CD4-positive, alpha-beta T cell treated with Interleukin-2 at 100 ng/mL for 4 hours (primary cell): ENCODE results near the gene PCP4L1.

ENCODE experiments used
- DNase-seq: peaks from one replicate; pipeline ENCODE4 v3.0.0-alpha.2; 2020; ENCODE audit warnings: low spot score

Gene PCP4L1

GRCh38 chr1:161266836-161267235 lies 8.3 kb downstream of the PCP4L1 start:
- no peak for DNase-seq

- no peak for DNase-seq
These were observed 8.8 kb downstream of the PCP4L1 start for GRCh38 chr1:161267321-161267720.

GRCh38 chr1:161273402-161273801 lies 14.9 kb downstream of the PCP4L1 start:
- no peak for DNase-seq

GRCh38 chr1:161274874-161275273 lies 16.3 kb downstream of the PCP4L1 start:
- DNase-seq, result no peak

- no peak for DNase-seq
These were observed 24.4 kb downstream of the PCP4L1 start for GRCh38 chr1:161282991-161283390.

- DNase-seq, result no peak
These were observed 26.6 kb downstream of the PCP4L1 start for GRCh38 chr1:161285113-161285512.

- DNase-seq, result no peak
These were observed 27.0 kb downstream of the PCP4L1 start for GRCh38 chr1:161285521-161285920.

- no peak for DNase-seq
These were observed 29.0 kb downstream of the PCP4L1 start for GRCh38 chr1:161287482-161288054.

GRCh38 chr1:161290779-161291178 lies 32.2 kb downstream of the PCP4L1 start:
- no peak for DNase-seq

- DNase-seq, result no peak
These were observed 38.9 kb downstream of the PCP4L1 start for GRCh38 chr1:161297415-161297814.

GRCh38 chr1:161298116-161298515 lies 39.6 kb downstream of the PCP4L1 start:
- DNase-seq, result no peak

- DNase-seq, result no peak
These were observed 40.8 kb downstream of the PCP4L1 start for GRCh38 chr1:161299347-161299746.

GRCh38 chr1:161300478-161300877 lies 41.9 kb downstream of the PCP4L1 start:
- no peak for DNase-seq

GRCh38 chr1:161304927-161305866 lies 46.7 kb downstream of the PCP4L1 start:
- DNase-seq, result no peak

GRCh38 chr1:161305867-161306519 lies 47.4 kb downstream of the PCP4L1 start:
- DNase-seq, result peak; percentile 93

GRCh38 chr1:161307230-161307768 lies 48.8 kb downstream of the PCP4L1 start:
- peak; percentile 16 for DNase-seq

- DNase-seq, result no peak
These were observed 49.5 kb downstream of the PCP4L1 start for GRCh38 chr1:161307892-161308638.

- no peak for DNase-seq
These were observed 51.3 kb downstream of the PCP4L1 start, which contains the start of gene MPZ for GRCh38 chr1:161309868-161310267. TSS of gene MPZ (minus strand) at chr1:161309968. CDS start at chr1:161309905, 63 bp downstream.

GRCh38 chr1:161311595-161312181 lies 53.1 kb downstream of the PCP4L1 start:
- DNase-seq, result no peak

- no peak for DNase-seq
These were observed 55.1 kb downstream of the PCP4L1 start for GRCh38 chr1:161313554-161314200.
